GM18498 (cell line): ENCODE measurements around the gene PFKP.

Experiments
- ATAC-seq: cut with Tn5 transposase; IDR thresholded peaks from one replicate; pipeline ENCODE4 v1.9.1; 2021; ENCODE audit warnings: mild to moderate bottlenecking, moderate library complexity; ENCODE audit not compliant: unreplicated experiment

The PFKP gene

GRCh38 chr10:3129581-3130340 is 62.4 kb downstream of the PFKP start:
- ATAC-seq: no peak

- ATAC-seq: no peak
These were observed 63.8 kb downstream of the PFKP start for GRCh38 chr10:3131098-3131497.

- no peak for ATAC-seq
These were observed 65.0 kb downstream of the PFKP start for GRCh38 chr10:3132036-3133025.

- no peak for ATAC-seq
These were observed 66.6 kb downstream of the PFKP start for GRCh38 chr10:3133948-3134347.

DNA sequence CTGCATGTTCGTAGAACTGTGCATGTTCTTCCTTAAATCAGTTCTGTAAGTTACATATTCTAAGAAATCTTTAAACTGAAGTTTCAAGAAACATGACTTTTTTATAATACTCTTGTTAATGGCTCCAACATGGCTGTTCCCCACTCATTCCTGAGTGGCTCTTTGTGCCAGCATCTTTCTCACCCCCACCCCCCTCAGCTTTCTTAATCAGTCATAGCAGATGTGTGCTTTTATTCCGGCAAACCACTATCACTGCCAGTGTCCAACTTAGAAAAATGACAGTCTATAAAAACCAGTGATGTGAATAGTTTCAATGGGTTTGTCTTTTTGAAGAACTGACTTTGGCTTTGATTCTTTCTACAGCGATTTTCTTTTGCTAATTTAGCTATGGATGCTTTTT is 67.7 kb downstream of the PFKP start:
- ATAC-seq: no peak

DNA sequence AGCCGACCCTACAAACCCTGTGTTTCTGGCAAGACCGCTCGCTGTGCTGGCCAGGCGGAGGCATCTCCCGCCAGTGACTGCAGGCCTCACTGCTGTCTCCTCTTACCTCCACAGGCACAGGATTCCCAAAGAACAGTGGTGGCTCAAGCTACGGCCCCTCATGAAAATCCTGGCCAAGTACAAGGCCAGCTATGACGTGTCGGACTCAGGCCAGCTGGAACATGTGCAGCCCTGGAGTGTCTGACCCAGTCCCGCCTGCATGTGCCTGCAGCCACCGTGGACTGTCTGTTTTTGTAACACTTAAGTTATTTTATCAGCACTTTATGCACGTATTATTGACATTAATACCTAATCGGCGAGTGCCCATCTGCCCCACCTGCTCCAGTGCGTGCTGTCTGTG is 69.0 kb downstream of the PFKP start:
- no peak for ATAC-seq

- ATAC-seq: no peak
These were observed 69.6 kb downstream of the PFKP start for GRCh38 chr10:3136763-3137611.

DNA sequence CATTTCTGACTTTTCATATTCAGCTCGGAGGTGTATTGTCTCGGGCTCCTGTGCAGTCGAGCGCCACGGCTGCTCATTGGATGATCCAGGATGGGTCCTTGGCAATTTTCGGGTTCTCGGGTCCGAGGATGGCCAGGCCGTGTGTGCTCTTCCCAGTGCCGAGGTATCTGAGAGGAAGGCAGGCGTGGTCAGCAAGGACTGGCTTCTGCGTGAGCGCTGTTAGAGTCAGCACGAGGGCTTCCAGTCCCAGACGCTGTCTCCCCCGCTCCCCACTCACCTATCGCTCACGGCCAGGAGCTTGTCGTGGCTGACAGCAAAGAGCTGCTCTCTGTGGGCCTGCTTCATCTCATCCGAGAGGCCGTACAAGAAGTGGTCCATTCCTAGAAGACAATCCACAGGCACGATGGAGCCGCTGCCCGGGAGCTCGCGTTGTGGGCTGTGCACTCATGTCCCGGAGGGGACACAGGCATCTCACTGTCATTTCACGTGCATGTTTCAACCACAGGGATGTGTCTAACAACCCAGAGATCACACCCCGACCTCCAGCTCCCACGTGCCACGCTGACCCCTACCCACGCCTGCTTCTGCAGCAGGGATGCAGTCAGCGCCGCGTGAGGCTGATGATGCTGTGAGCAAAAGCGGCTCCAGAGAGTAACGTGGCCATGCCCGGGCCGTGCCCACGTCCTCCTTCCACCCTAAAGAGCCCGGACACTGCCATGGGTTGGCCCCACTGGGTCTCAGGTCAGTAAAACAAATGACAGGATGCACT is 70.8 kb downstream of the PFKP start:
- no peak for ATAC-seq

DNA sequence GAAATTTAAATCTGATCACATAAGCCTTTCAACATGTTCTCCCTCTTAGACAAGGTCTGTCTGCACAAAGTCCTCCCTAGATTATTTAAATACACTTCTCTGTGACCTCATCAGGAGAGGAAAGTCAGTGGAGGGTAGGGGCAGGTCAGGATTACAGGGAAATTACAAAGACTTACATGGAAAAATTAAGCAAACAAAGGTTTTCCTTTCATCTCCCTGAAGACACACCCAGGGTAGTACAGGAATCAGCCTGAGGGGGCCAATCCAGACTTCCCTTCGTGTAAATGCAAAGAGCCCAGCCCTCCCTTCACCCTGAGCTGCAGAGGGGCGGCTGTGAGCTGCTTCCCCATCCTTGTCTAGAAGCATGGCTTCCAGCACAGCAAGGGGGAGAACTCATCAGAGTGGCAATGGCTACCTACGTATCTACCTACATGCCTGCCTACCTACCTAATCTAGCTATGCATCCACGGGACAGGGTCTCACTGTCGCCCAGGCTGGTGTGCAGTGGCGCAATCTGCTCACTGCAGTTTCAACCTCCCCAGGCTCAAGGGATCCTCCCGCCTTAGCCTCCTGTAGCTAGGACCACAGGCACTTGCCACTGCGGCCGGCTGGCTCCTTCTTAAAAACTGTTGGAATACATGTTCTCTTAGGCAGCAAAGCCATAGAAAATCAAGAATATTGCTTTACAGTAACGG is 72.0 kb downstream of the PFKP start:
- ATAC-seq: no peak

DNA sequence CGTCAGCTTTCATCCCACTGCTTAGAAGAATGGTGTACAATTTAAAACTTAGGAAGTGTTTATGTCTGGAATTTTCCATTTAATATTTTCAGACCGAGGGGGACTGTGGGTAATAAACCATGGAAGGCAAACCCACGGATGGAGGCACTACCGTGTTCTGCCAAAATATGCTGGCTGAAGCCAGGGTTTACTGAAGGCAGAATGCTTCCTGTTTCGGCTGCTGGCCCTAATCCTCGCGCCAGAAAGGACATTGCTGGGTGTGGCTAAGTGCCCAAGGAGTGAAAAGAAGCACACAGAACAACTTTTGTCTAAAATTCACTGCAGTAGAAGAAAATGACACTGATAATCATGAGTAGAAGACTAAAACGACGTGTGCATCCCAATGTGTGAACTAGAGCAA is 72.9 kb downstream of the PFKP start:
- ATAC-seq: no peak

DNA sequence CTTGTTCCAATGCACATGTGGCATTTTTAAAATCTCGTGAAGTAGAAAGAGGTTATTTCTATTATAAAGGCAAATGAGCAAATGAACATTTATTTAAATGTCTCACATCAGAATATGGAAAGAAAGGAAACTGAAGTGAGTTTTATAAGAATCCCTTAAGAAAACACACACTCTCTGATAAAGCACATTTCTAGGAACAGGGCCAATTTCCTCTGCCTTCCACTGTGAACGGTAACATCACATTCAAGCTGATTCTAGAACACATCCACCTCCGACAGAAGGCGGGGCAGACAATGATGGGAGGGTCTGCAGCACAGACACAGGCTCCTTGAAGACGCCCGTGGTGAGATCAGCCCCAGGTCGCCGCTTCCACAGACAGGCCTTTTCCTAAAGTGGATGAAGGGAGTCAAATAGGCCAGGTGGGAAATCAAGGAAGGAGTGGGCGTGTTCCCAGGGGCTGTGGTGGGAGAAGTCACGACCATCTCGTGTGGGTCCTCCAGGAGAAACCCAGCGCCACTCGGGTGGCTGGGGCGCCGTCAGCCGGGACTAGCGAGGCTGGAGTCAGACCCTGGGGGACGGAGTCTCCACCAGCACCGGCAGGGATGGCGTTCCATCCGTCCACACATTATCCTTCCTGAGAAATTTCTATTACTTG is 74.1 kb downstream of the PFKP start:
- no peak for ATAC-seq

DNA sequence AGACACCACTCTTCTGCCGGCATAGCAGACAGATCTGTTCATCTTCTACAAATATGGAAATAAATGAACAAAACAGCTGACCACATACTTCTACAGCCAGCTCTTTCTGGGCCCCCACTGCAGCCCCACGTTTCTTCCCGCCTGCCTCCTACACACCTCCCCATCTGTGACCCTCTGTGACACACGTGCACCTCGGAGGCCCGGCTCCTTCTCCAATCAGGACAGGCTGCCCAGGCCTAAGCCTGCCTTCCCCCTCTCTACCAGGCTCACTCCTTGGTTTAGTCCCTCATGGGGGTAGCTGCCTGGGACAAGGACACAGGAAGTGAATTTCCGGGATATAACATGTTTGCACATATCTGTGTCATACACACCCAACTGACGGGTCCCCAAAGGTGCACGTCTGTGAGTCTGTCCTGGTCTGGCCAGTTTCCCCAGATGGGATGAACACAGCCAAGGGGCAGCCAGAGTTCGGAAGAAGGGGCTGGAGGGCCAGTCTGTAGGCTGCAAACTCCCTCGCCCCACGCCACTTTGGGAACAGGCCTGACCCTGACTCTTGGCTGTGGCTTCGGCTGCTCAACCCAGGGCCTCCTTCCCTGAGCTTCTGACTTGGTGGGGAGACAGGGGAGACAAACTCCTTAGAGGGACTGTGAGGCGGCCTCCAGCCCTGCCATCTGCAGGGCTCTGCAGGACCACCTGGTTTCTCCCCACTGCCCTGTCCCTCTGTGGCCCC is 75.0 kb downstream of the PFKP start:
- no peak for ATAC-seq

- ATAC-seq: no peak
These were observed 76.0 kb downstream of the PFKP start for GRCh38 chr10:3143366-3143765.

- ATAC-seq: no peak
These were observed 76.6 kb downstream of the PFKP start for GRCh38 chr10:3143791-3144434.

- ATAC-seq: no peak
These were observed 78.0 kb downstream of the PFKP start for GRCh38 chr10:3145366-3145765.

DNA sequence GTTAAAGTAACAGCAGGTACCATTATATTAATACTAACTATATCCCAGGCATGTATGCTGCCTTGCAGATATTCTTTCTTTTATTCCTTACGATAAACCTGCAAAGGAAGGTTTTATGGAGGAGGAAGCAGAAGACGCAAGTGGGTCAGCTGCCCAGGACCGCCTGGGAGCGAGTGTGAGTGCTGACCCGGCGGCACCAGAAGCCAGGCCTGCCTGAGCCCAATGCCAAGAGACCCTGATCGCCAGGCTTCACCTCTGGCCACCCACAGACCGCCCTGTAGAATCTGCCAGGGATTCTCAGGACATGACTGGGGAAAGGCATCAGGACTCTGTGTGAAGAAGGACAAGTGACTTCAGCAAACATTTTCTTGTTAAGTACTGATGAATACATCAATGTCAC is 78.9 kb downstream of the PFKP start:
- ATAC-seq: no peak

DNA sequence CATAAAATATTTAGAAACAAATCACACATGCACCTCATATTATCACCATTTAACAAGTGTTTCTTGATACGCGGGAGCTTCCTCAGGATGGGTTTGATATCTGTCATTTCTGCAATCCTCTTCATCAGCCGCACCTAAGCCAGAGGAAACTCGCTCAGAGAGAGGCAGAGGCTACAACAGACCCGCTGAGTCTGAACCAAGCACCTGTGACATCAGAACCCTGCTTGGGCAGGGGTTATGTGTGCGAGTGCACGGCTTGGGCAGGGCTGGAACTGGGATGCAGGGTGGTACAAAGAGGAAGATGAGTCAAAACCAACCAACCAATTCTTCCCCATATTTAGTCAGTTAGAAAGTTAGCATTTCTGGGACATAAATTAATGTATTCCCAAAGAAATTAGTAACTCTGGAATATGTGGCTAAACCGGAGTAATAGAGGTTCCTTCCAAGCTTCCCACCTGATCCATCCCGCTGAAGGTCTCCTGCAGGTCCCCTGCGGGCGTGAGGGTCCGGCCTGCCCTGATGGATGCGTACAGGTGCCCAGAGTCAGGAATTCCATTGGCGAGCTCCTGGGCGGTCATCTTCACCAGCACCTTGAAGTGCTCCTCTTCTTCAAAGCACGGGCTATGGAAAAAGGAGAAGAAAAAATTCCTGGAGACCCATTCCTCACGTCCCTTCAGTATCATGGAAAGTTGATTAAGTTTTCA is 79.9 kb downstream of the PFKP start:
- ATAC-seq: no peak
